Caco-2 (cell line): ENCODE measurements around the gene TBXAS1. TPM values are rescaled to one million over a fixed set of nuclear protein-coding genes. Genes with fewer than 3 reads are reported as not detected.

Experiments
- BruUV-seq: library from RNA; stranded (reverse); fragments of 400-500 nt; replicated peaks from 2 replicates; lab custom pipeline; 2021; lab: Mats Ljungman, UMichigan
- CTCF ChIA-PET: fragments of 300-600 bp; sonication (Branson Sonifier 250); formaldehyde crosslinking; loops from one replicate; lab custom pipeline; 2022; ENCODE audit warnings: antibody characterized with exemption; lab: Charles Lee
- POLR2A ChIA-PET: fragments of 300-600 bp; sonication (Branson Sonifier 250); formaldehyde crosslinking; loops from one replicate; lab custom pipeline; 2022; ENCODE audit warnings: antibody characterized with exemption; lab: Charles Lee
- DNase-seq, 2 experiments: peaks; one replicate each; pipeline versions ENCODE4 v3.0.0 to v3.0.0-alpha.2; 2020 to 2022
- H3K27me3 ChIP-seq: replicated peaks from 2 replicates; pipeline ENCODE4 v1.6.0; 2011; ENCODE audit warnings: low read length; ENCODE audit not compliant: control insufficient read depth, insufficient read depth
- H3K36me3 ChIP-seq: 2 replicates; pipeline ENCODE4 v1.5.1; 2011; ENCODE audit warnings: low read length; ENCODE audit not compliant: control insufficient read depth, insufficient read depth
- H3K4me1 ChIP-seq: fragments of 250-450 bp; sonication (Bioruptor Pico); 2 replicates; pipeline ENCODE4 v1.5.1; 2020; ENCODE audit warnings: mild to moderate bottlenecking
- H3K4me3 ChIP-seq: 2 replicates; pipeline ENCODE4 v1.5.1; 2011; ENCODE audit warnings: low read depth, mild to moderate bottlenecking, control low read depth, low read length
- H3K9me3 ChIP-seq: fragments of 250-450 bp; sonication (Bioruptor Pico); 2 replicates; pipeline ENCODE4 v1.5.1; 2020; ENCODE audit warnings: mild to moderate bottlenecking, moderate library complexity
- H3K27ac Mint-ChIP-seq: one replicate; pipeline ENCODE4 v1.8.0; 2022; ENCODE audit warnings: mixed read lengths; ENCODE audit not compliant: unreplicated experiment
- H3K27me3 Mint-ChIP-seq: one replicate; pipeline ENCODE4 v1.8.0; 2022; ENCODE audit warnings: mixed read lengths; ENCODE audit not compliant: insufficient read depth, unreplicated experiment
- H3K36me3 Mint-ChIP-seq: one replicate; pipeline ENCODE4 v1.8.0; 2022; ENCODE audit warnings: mild to moderate bottlenecking, mixed read lengths; ENCODE audit not compliant: insufficient read depth, unreplicated experiment
- H3K4me1 Mint-ChIP-seq: one replicate; pipeline ENCODE4 v1.8.0; 2022; ENCODE audit warnings: low read depth, mixed read lengths; ENCODE audit not compliant: unreplicated experiment
- H3K4me3 Mint-ChIP-seq: one replicate; pipeline ENCODE4 v1.8.0; 2022; ENCODE audit warnings: mild to moderate bottlenecking, moderate library complexity, mixed read lengths; ENCODE audit not compliant: unreplicated experiment
- H3K9me3 Mint-ChIP-seq: one replicate; pipeline ENCODE4 v1.8.0; 2022; ENCODE audit warnings: mixed read lengths; ENCODE audit not compliant: unreplicated experiment
- CTCF ChIP-seq, 2 experiments: fragments of 200-600 bp in 1 of 2; IDR thresholded peaks; 1 replicate in 1 of 2; 2 replicates in 1 of 2; pipeline versions ENCODE4 v1.5.1 to v1.8.0; 2011 to 2022; ENCODE audit warnings: antibody characterized with exemption in 1 of 2, control low read depth in 1 of 2, inconsistent platforms in 1 of 2, low read depth in 1 of 2, low read length in 1 of 2, mild to moderate bottlenecking in 1 of 2, moderate library complexity in 1 of 2; ENCODE audit not compliant: insufficient read depth in 1 of 2, severe bottlenecking in 1 of 2, unreplicated experiment in 1 of 2
- intact Hi-C: fragments of 100-400 bp; cut with micrococcal nuclease; formaldehyde crosslinking; loops from one replicate; pipeline ENCODE4 v1.10.0; 2022; ENCODE audit not compliant: unreplicated experiment
- total RNA-seq: library from RNA; stranded (reverse); gene quantifications from 2 replicates; pipeline ENCODE4 v1.2.3, GENCODE V29; 2022

TBXAS1 gene
- total RNA-seq, 1 experiment from 2014 or later, result 1.6 TPM

- H3K9me3 Mint-ChIP-seq, result no peaks in the 10 kb centered on the region
- no peaks in the 10 kb centered on the region for H3K27me3 ChIP-seq
- TF ChIP-seq CTCF (IDR thresholded peaks at IDR 0.05; ENCODE audit: insufficient read depth in 1 of 2, low read depth in 1 of 2, low read length in 1 of 2, severe bottlenecking in 1 of 2, unreplicated experiment in 1 of 2), result no peak
- no peak overlapping the region for H3K4me3 ChIP-seq
- no peak overlapping the region for H3K27ac Mint-ChIP-seq
- peaks cover 5% of the 10 kb centered on the region for H3K36me3 Mint-ChIP-seq
- H3K4me1 ChIP-seq, result no peaks in the 10 kb centered on the region
- H3K4me3 Mint-ChIP-seq, result no peak overlapping the region
- H3K36me3 ChIP-seq, result no peaks in the 10 kb centered on the region
- ChIA-PET CTCF (no interaction called here), POLR2A (no interaction called here)
- no peaks in the 10 kb centered on the region for H3K4me1 Mint-ChIP-seq
- no peak for DNase-seq
- intact Hi-C loops, result no loop called here
- BruUV-seq, result no TSS peak
- H3K27me3 Mint-ChIP-seq, result peaks cover 2% of the 10 kb centered on the region
- no peaks in the 10 kb centered on the region for H3K9me3 ChIP-seq
Observed at GRCh38 chr7:140019606-140020005, 190.5 kb downstream of the TBXAS1 start.

DNA sequence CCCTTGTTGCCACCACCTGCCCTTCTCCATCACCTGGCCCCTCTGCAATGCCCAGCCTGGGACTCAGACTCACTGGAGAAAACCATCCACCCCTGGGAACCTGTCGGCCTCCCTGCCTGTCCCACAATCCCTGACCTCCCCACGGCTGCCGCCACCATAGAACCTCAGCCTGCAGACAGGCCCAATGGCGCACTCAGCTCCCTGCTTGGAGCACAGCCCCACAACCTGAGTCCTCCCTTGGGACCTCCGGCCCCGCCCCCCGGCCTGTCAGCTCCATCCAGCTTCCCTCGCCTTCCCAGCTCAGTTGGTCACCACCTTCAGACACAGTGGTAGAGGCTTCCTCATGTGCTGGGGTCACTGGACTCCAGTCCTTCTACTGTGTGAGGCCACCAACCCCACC lies 192.5 kb downstream of the TBXAS1 start:
- no peak overlapping the region for H3K4me3 Mint-ChIP-seq
- no peaks in the 10 kb centered on the region for H3K4me1 Mint-ChIP-seq
- POLR2A ChIA-PET, result no interaction called here
- no TSS peak for BruUV-seq
- intact Hi-C loops, result no loop called here
- TF ChIP-seq CTCF (IDR thresholded peaks at IDR 0.05; ENCODE audit: insufficient read depth in 1 of 2, low read depth in 1 of 2, low read length in 1 of 2, severe bottlenecking in 1 of 2, unreplicated experiment in 1 of 2), result no peak
- DNase-seq, result no peak
- no peaks in the 10 kb centered on the region for H3K27me3 Mint-ChIP-seq
- H3K36me3 ChIP-seq, result no peaks in the 10 kb centered on the region
- peaks cover 5% of the 10 kb centered on the region for H3K36me3 Mint-ChIP-seq
- no peaks in the 10 kb centered on the region for H3K27me3 ChIP-seq
- H3K27ac Mint-ChIP-seq, result no peak overlapping the region
- CTCF ChIA-PET, result no interaction called here
- H3K9me3 ChIP-seq, result no peaks in the 10 kb centered on the region
- no peak overlapping the region for H3K4me3 ChIP-seq
- H3K4me1 ChIP-seq, result no peaks in the 10 kb centered on the region
- no peaks in the 10 kb centered on the region for H3K9me3 Mint-ChIP-seq

DNA sequence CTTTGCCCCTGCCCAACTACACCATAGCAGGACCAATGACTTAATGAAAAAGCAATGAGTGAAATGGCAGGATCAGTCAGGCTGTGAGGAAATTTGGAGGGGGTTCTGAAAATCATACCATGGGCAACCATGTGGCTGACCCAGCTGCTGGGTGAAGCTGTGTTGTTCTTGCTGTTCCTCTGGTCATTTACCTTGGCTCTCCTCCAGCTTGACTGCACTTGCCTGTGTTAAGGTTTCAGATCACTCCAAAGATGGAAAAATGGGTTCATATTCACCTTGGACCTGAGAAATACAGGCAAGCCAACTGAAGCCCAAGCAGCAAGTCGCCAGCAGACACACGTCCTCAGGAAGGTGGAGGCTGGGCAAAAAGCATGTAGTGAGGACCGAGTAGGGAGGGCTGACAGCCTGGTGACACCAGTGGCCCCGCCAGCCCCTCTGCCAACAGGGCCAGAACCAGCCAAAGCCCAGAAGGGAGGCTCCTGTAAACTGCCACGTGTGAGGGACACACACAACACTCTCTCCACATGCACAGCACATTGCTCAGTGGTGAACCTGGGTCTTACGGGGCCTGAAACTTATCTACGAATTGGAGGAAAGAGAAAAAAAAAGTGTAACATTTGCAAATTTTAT lies 193.6 kb downstream of the TBXAS1 start:
- no peaks in the 10 kb centered on the region for H3K27me3 Mint-ChIP-seq
- no peaks in the 10 kb centered on the region for H3K9me3 Mint-ChIP-seq
- BruUV-seq, result no TSS peak
- H3K36me3 Mint-ChIP-seq, result peaks cover 5% of the 10 kb centered on the region
- Histone ChIP-seq H3K4me1 (no peaks in the 10 kb centered on the region), H3K36me3 (no peaks in the 10 kb centered on the region), H3K27me3 (no peaks in the 10 kb centered on the region), H3K9me3 (no peaks in the 10 kb centered on the region), H3K4me3 (no peak overlapping the region)
- CTCF ChIA-PET, result interaction anchor here (0.6 kb wide), 1 partner anchor 177 kb away, joined by 3 read pairs; no protein-coding TSS in a partner anchor
- H3K4me1 Mint-ChIP-seq, result no peaks in the 10 kb centered on the region
- no peak for TF ChIP-seq CTCF (IDR thresholded peaks at IDR 0.05; ENCODE audit: insufficient read depth in 1 of 2, low read depth in 1 of 2, low read length in 1 of 2, severe bottlenecking in 1 of 2, unreplicated experiment in 1 of 2)
- DNase-seq, result no peak
- no peak overlapping the region for H3K27ac Mint-ChIP-seq
- no peak overlapping the region for H3K4me3 Mint-ChIP-seq
- POLR2A ChIA-PET, result interaction anchor here (0.7 kb wide), 1 partner anchor 126 kb away, joined by 3 read pairs; no protein-coding TSS in a partner anchor
- intact Hi-C loops, result no loop called here
